GM12801 (cell line): Measurements from ENCODE around the gene KISS1.

Experiments
- TF ChIP-seq, protein P1 (sequence below): IDR thresholded peaks from one replicate; pipeline ENCODE4 v1.5.1; 2011; ENCODE audit warnings: control low read depth; ENCODE audit not compliant: insufficient read length; ENCODE audit errors: extremely low read depth

KISS1 gene

DNA sequence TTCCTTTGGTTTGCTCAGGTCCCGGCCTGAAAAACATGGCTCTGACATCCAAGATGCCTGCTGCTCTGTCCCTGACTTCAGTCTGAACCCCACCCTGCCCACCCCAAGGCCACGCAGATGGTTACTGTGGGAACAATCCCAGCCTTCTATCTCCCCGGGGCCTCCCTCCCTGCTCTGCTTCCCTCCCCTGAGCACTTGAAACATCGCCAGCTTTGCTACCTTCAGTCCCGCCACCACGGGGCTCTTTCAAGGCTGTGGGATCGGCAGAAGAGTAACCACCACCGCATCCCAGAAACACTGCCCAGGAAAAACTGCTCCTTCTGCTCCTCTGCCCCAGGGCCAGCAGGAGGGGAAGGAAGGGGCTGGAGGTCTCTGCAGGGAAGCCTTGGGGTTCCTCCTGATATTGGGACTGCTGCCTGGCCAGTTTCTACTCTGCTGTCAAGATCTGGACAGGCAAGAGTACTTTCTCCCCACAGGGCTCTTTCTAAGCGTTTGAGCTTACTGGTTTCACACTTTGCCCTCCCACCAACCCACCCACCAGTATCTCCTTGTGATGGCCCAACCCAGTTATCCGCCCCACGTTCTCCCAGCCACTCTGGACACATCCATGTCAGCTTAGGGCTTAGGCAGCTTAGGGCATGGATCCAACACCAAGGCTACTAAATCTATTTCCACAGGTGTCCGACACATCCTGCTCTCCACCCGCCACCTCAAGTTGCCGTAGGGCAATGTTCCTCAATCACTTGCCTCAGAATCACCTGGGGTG lies 52.8 kb downstream of the KISS1 start:
- TF ChIP-seq, protein P1, sequence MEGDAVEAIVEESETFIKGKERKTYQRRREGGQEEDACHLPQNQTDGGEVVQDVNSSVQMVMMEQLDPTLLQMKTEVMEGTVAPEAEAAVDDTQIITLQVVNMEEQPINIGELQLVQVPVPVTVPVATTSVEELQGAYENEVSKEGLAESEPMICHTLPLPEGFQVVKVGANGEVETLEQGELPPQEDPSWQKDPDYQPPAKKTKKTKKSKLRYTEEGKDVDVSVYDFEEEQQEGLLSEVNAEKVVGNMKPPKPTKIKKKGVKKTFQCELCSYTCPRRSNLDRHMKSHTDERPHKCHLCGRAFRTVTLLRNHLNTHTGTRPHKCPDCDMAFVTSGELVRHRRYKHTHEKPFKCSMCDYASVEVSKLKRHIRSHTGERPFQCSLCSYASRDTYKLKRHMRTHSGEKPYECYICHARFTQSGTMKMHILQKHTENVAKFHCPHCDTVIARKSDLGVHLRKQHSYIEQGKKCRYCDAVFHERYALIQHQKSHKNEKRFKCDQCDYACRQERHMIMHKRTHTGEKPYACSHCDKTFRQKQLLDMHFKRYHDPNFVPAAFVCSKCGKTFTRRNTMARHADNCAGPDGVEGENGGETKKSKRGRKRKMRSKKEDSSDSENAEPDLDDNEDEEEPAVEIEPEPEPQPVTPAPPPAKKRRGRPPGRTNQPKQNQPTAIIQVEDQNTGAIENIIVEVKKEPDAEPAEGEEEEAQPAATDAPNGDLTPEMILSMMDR: no peak

DNA sequence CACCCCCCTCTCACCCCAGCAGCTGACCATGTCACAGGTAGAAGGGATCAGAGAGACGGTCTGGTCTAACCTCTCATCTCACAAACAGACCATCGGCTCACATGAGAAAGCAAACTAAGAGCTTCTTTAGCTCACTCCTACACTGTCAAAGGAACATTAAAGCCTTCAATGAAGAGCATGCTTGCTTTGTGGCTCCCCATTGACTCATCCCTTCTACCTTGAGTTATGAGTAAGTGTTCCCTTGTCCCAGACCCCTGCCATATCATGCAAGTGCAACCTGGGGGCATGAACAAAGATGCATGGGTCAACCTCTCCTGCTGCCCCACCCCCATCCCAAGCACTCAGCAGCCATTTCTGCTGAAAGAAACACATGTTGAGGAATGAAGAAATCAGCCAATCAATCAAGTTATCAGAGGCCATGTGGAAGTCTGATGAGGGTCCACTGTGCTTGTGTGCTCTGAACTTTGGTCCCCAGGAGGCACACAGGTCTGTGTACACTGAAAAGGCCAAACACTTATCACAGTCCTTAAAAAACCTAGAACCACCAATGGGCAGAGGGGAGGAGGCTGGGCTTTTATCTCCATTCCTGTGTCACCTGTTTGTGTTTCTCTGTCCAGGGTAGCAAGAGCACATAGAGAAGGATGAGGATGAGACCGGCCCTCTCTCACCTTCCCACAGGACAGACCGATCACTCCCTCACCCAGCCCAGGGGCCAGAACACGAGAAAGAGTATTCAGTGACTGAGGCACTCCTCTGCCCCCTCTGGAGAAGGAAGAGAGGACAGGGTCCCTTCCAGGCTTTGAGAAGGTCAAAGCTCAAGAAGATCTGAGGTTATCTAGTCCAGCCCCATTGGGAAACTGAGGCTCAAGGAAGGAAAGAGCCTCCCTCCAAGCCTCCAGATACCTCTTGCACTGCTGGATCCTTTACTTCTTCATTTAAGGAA lies 54.0 kb downstream of the KISS1 start:
- TF ChIP-seq, protein P1: no peak

DNA sequence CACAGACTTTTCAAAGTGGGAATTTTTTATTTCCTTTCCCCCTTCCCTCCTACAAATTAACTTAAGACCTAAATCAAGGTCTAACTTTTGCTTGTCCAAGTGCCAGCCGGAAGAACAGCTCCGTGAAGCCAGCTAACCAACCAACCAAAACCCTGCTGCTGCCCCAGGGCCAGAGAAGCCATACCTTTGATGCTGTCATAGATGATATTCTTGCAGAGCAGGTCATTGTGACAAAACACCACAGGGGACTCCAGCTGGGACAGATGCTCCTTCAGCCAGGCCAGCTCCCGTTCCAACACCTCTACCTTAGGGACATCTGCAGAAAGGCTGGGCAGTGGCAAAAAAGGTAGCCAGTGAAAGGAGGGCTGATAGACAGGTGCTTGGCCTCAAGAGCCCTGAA lies 55.2 kb downstream of the KISS1 start:
- TF ChIP-seq, protein P1: no peak
